HL-60/S4 treated with phorbol 12-myristate 13-acetate at 8.2 ng/mL for 4 days and 3 days (cell line): ENCODE data around the gene SEC22A.

ENCODE experiments used
- in situ Hi-C: fragments of 300-500 bp; cut with MboI; formaldehyde crosslinking; loops from 2 replicates; pipeline ENCODE4 v1.15.0; 2022; ENCODE audit warnings: low sequenced_read_pairs

Gene SEC22A

GRCh38 chr3:123301331-123302184, 99.8 kb downstream of the SEC22A start:
- in situ Hi-C loops: loop anchor here (25.0 kb wide), 1 partner anchor 261 kb away; no protein-coding TSS in a partner anchor

DNA sequence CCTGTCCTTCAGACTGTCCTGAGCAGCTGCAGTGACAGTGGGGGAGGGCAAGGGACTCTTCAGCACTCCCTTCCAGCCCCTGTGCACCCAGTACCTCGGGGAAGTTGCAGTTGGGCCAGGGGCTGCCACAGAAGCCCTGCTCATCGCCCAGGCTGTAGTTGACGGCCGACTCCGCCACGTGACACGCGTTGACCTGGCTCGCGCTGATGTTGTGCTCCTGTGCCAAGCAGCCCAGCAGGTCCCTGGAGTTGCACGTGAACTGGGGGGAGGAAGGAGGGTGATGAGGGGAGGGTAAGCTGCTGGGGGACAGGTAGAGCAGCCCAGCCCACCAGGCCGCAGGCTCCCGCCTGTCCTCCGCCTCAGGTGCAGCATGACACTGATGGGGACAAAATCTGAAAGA, 101.2 kb downstream of the SEC22A start:
- in situ Hi-C loops: loop anchor here (25.0 kb wide), 1 partner anchor 259 kb away; no protein-coding TSS in a partner anchor

- in situ Hi-C loops: loop anchor here (25.0 kb wide), 1 partner anchor 258 kb away; no protein-coding TSS in a partner anchor
These were observed 102.3 kb downstream of the SEC22A start for GRCh38 chr3:123303976-123304560.

DNA sequence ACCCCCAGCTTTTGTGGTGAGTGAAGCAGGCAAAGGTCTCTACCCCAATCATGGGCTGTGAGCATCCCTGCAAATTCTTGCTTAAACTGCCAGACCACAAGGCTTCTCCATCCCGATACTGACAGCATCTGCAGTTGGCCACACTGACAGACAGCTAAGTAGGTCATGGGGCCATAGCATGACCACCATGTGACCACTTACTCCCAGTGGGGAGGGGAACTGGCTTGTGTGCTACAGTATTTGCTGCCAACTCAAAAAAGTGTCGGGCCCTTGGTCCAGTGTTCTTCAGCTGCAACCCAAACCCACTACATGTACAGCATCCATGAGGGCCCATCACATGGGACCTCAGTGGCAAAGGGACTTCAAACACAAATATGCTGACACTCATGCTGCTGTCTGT, 103.4 kb downstream of the SEC22A start:
- in situ Hi-C loops: loop anchor here (25.0 kb wide), 1 partner anchor 257 kb away; no protein-coding TSS in a partner anchor

GRCh38 chr3:123307064-123307463, 105.3 kb downstream of the SEC22A start:
- in situ Hi-C loops: loop anchor here (25.0 kb wide), 1 partner anchor 255 kb away; no protein-coding TSS in a partner anchor

GRCh38 chr3:123310186-123310585, 108.4 kb downstream of the SEC22A start:
- in situ Hi-C loops: loop anchor here (25.0 kb wide), 1 partner anchor 252 kb away; no protein-coding TSS in a partner anchor

GRCh38 chr3:123310741-123311140, 109.0 kb downstream of the SEC22A start:
- in situ Hi-C loops: loop anchor here (25.0 kb wide), 1 partner anchor 252 kb away; no protein-coding TSS in a partner anchor

DNA sequence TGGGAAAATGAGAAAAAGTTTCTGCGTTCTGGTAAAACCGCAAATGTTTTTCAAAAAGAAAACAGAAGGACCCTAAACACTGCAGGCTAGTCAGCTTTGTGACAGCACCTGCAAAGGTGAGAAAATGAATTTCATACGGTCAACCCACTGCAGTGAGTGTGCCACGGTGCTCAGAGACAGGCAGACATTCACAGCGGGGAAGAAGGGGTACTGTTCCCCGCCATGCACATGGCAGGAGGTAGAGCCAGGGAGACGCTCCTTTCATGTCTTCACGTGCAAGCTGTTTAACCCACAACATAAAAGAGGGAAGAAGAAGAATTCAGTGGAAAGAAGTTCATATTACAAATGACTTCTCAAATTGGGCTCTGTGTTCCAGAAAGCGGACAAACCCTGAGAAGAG, 109.5 kb downstream of the SEC22A start:
- in situ Hi-C loops: loop anchor here (25.0 kb wide), 1 partner anchor 251 kb away; no protein-coding TSS in a partner anchor

- in situ Hi-C loops: loop anchor here (25.0 kb wide), 1 partner anchor 250 kb away; no protein-coding TSS in a partner anchor
These were observed 110.9 kb downstream of the SEC22A start for GRCh38 chr3:123312331-123313265.

- in situ Hi-C loops: loop anchor here (25.0 kb wide), 1 partner anchor 248 kb away; no protein-coding TSS in a partner anchor
These were observed 112.1 kb downstream of the SEC22A start for GRCh38 chr3:123313889-123314288.

GRCh38 chr3:123314359-123315270, 112.9 kb downstream of the SEC22A start:
- in situ Hi-C loops: loop anchor here (25.0 kb wide), 1 partner anchor 248 kb away; no protein-coding TSS in a partner anchor

DNA sequence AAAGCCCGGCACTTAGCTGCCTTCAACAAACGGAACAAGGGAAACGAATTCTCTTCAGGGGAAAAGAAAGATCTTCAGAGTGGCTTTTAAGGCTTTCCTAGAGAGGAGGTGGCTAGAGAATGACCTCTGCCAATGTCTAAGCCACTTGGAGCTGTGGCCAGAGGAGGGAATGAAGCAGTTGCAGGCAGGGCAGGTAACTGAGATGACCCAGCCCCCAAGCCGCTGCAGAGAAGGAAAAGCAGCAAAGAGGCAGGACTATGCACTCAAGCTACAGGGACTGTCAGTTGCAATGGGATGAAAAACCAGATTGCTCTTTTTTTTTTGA, 113.5 kb downstream of the SEC22A start:
- in situ Hi-C loops: loop anchor here (25.0 kb wide), 1 partner anchor 247 kb away; no protein-coding TSS in a partner anchor

GRCh38 chr3:123317716-123318115, 116.0 kb downstream of the SEC22A start:
- in situ Hi-C loops: loop anchor here (25.0 kb wide), 1 partner anchor 245 kb away; no protein-coding TSS in a partner anchor

GRCh38 chr3:123318374-123318773, 116.6 kb downstream of the SEC22A start:
- in situ Hi-C loops: loop anchor here (25.0 kb wide), 1 partner anchor 244 kb away; no protein-coding TSS in a partner anchor

GRCh38 chr3:123319760-123320159, 118.0 kb downstream of the SEC22A start:
- in situ Hi-C loops: loop anchor here (25.0 kb wide), 1 partner anchor 243 kb away; no protein-coding TSS in a partner anchor

- in situ Hi-C loops: loop anchor here (25.0 kb wide), 1 partner anchor 242 kb away; no protein-coding TSS in a partner anchor
These were observed 118.5 kb downstream of the SEC22A start for GRCh38 chr3:123320221-123320620.

GRCh38 chr3:123321806-123322205, 120.1 kb downstream of the SEC22A start:
- in situ Hi-C loops: loop anchor here (25.0 kb wide), 1 partner anchor 240 kb away; no protein-coding TSS in a partner anchor

GRCh38 chr3:123322866-123323265, 121.1 kb downstream of the SEC22A start:
- in situ Hi-C loops: loop anchor here (25.0 kb wide), 1 partner anchor 239 kb away; no protein-coding TSS in a partner anchor
